GM19023 (cell line): Measurements from ENCODE around the gene SCN5A.
"Not testable (repeated sequence)": the region's sequence is repeated elsewhere in the genome, so short reads cannot be mapped to it uniquely, and the experiment has no call there.

ENCODE experiments used
- ATAC-seq: cut with Tn5 transposase; IDR thresholded peaks from one replicate; pipeline ENCODE4 v1.9.1; 2021; ENCODE audit warnings: mild to moderate bottlenecking, moderate library complexity; ENCODE audit not compliant: unreplicated experiment

SCN5A gene

GRCh38 chr3:38580450-38581382 is 68.8 kb downstream of the SCN5A start:
- ATAC-seq: no peak

- peak; percentile 69 for ATAC-seq
Measured at GRCh38 chr3:38579551-38580449, 69.7 kb downstream of the SCN5A start.

- ATAC-seq: no peak
Measured at GRCh38 chr3:38579141-38579540, 70.3 kb downstream of the SCN5A start.

- ATAC-seq: no peak
Measured at GRCh38 chr3:38578551-38578950, 70.9 kb downstream of the SCN5A start.

GRCh38 chr3:38578081-38578475 is 71.4 kb downstream of the SCN5A start:
- no peak for ATAC-seq

GRCh38 chr3:38577371-38578080 is 72.0 kb downstream of the SCN5A start:
- ATAC-seq: no peak

GRCh38 chr3:38576526-38577370 is 72.7 kb downstream of the SCN5A start:
- no peak for ATAC-seq

- ATAC-seq: no peak
Measured at GRCh38 chr3:38576131-38576525, 73.4 kb downstream of the SCN5A start.

- no peak for ATAC-seq
Measured at GRCh38 chr3:38575279-38575843, 74.1 kb downstream of the SCN5A start.

- ATAC-seq: no peak
Measured at GRCh38 chr3:38574411-38575278, 74.8 kb downstream of the SCN5A start.

GRCh38 chr3:38573556-38573955 is 75.9 kb downstream of the SCN5A start:
- ATAC-seq: no peak

- no peak for ATAC-seq
Measured at GRCh38 chr3:38573111-38573510, 76.4 kb downstream of the SCN5A start.

- no peak for ATAC-seq
Measured at GRCh38 chr3:38567498-38567897, 82.0 kb downstream of the SCN5A start.

GRCh38 chr3:38566794-38567193 is 82.7 kb downstream of the SCN5A start:
- not testable (repeated sequence) for ATAC-seq

GRCh38 chr3:38566215-38566528 is 83.3 kb downstream of the SCN5A start:
- no peak for ATAC-seq

GRCh38 chr3:38565339-38566214 is 83.9 kb downstream of the SCN5A start:
- no peak for ATAC-seq

- ATAC-seq: no peak
Measured at GRCh38 chr3:38564631-38565338, 84.7 kb downstream of the SCN5A start.
